ENCODE results near the gene EXOC6. TPM values are rescaled to one million over a fixed set of nuclear protein-coding genes. Genes with fewer than 3 reads are reported as not detected.

The EXOC6 gene
- total RNA-seq, 1 donor from 2014 or later: 21.7 TPM

DNA sequence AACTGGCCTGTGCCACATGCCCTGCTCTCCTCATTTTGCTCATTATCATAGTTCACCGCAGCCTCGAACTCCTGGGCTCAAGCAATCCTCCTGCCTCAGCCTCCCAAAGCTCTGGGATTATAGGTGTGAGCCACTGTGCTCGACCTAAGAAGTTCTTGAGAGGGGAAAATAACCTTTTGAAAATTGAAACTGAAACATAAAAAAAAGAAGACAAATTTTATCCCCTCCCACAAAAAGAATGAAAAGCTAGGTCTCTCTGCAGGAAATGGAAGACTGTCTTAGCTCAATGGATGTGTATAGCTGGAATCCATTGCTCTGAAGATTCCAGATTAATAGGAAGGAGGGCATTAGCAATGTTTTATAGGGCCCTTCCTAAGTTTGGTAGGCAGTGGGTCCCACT, 2.0 kb upstream of the EXOC6 start:
- no peak for DNase-seq (ENCODE audit: low spot score, unreplicated experiment)
- no peaks in the 10 kb centered on the region for H3K9me3 Mint-ChIP-seq (ENCODE audit: low read depth)
- peaks cover 19% of the 10 kb centered on the region for H3K4me1 Mint-ChIP-seq (ENCODE audit: low read depth)
- no peak overlapping the region for H3K4me3 Mint-ChIP-seq (ENCODE audit: low read depth)
- H3K36me3 Mint-ChIP-seq (ENCODE audit: insufficient read depth): no peaks in the 10 kb centered on the region
- H3K27me3 Mint-ChIP-seq: no peaks in the 10 kb centered on the region
- H3K27ac Mint-ChIP-seq: no peak overlapping the region
- TF ChIP-seq, protein P1, sequence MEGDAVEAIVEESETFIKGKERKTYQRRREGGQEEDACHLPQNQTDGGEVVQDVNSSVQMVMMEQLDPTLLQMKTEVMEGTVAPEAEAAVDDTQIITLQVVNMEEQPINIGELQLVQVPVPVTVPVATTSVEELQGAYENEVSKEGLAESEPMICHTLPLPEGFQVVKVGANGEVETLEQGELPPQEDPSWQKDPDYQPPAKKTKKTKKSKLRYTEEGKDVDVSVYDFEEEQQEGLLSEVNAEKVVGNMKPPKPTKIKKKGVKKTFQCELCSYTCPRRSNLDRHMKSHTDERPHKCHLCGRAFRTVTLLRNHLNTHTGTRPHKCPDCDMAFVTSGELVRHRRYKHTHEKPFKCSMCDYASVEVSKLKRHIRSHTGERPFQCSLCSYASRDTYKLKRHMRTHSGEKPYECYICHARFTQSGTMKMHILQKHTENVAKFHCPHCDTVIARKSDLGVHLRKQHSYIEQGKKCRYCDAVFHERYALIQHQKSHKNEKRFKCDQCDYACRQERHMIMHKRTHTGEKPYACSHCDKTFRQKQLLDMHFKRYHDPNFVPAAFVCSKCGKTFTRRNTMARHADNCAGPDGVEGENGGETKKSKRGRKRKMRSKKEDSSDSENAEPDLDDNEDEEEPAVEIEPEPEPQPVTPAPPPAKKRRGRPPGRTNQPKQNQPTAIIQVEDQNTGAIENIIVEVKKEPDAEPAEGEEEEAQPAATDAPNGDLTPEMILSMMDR (IDR thresholded peaks at IDR 0.05; ENCODE audit: unreplicated experiment): no peak

DNA sequence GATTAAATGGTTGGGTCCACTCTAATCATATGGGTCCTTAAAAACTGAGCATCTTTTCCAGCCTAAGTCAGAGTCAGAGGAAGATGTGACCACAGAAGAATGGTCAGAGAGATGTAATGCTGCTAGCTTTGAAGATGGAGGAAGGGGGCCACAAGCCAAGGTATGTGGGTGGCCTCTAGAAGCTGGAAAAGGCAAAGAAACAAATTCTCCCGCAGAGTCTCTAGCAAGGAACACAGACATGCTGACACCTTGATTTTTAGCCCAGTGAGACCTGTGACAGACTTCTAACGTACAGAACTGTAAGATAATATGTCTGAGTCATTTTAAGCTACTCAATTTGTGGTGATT, 1.5 kb upstream of the EXOC6 start:
- Mint-ChIP-seq H3K9me3 (ENCODE audit: low read depth) (no peaks in the 10 kb centered on the region), H3K36me3 (ENCODE audit: insufficient read depth) (no peaks in the 10 kb centered on the region), H3K27ac (no peak overlapping the region), H3K27me3 (no peaks in the 10 kb centered on the region), H3K4me3 (ENCODE audit: low read depth) (peak overlapping the region; percentile 91), H3K4me1 (ENCODE audit: low read depth) (peaks cover 19% of the 10 kb centered on the region)
- no peak for DNase-seq (ENCODE audit: low spot score, unreplicated experiment)
- TF ChIP-seq, protein P1 (IDR thresholded peaks at IDR 0.05; ENCODE audit: unreplicated experiment): no peak

DNA sequence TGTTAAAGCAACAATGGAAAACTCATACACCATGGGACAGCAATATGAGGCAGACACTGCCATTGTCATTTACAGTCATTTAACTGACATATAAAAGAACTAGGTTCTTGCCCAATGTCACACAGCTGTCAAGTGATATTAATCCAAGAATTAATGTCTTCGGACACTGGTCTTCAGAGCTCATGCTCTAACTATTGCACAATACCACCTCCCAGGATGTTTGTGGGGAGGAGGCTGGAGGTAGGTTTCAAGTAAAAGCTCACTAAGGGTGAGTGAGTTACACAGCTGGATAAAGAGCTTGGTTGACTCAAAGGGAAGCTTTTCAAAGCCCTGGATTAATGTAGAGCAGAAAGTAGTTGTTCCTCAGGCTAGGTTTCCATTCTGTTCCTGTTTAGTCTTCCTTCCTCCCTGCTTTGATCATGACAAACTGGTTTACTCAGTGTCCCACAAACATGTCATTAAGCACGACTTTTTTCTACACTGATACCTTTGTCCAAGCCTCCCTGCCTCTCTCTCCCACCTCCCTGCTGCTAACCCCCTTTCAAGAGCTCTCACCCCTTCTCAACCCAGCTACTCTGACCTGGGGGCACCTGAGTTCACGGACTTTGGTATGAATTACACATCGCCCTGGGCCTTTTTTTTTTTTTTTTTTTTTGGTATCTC, 987 bp upstream of the EXOC6 start:
- Mint-ChIP-seq H3K4me1 (ENCODE audit: low read depth) (peaks cover 18% of the 10 kb centered on the region), H3K4me3 (ENCODE audit: low read depth) (peak overlapping the region; percentile 91), H3K27ac (peak overlapping the region; percentile 95), H3K36me3 (ENCODE audit: insufficient read depth) (no peaks in the 10 kb centered on the region), H3K9me3 (ENCODE audit: low read depth) (no peaks in the 10 kb centered on the region), H3K27me3 (no peaks in the 10 kb centered on the region)
- DNase-seq (ENCODE audit: low spot score, unreplicated experiment): no peak
- TF ChIP-seq, protein P1 (IDR thresholded peaks at IDR 0.05; ENCODE audit: unreplicated experiment): no peak

DNA sequence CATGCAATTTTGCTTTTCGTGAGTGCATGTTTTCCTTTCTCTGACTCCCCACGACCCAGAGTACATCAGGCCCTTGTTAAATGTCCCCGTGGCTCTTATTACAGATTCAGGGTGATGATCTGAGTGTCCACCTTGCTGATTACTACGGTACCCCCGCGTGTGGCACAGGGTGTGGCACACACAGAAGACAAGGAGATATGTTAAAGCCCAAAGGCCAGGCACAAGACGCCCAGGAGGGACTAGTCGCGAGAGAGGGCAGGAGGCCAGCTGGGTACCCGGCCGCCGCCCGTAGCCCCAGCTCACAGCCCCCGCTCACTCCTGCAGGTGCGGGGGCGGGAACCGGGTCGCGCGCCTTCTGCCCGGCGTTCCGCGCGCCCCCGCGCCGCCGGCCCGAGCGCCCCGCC, 281 bp upstream of the EXOC6 start:
- no peak for DNase-seq (ENCODE audit: low spot score, unreplicated experiment)
- Mint-ChIP-seq H3K9me3 (ENCODE audit: low read depth) (no peaks in the 10 kb centered on the region), H3K27me3 (no peaks in the 10 kb centered on the region), H3K4me1 (ENCODE audit: low read depth) (peaks cover 15% of the 10 kb centered on the region), H3K4me3 (ENCODE audit: low read depth) (peak overlapping the region; percentile 91), H3K27ac (peak overlapping the region; percentile 95), H3K36me3 (ENCODE audit: insufficient read depth) (no peaks in the 10 kb centered on the region)
- TF ChIP-seq, protein P1 (IDR thresholded peaks at IDR 0.05; ENCODE audit: unreplicated experiment): no peak

DNA sequence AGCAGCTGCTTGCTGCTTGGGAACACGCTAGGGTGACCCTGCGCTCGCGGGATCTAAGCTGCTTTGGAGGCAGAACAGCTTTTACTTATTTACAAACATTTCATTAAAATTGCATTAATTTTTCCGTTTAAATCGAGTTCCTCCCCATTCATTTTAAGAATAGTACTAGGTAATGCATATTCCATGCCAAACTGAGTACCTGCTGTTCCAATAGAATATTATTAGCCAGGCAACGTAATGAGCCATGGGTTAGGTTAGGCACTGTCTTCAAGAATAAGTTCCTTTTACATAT, 860 bp downstream of the EXOC6 start:
- Mint-ChIP-seq H3K9me3 (ENCODE audit: low read depth) (no peaks in the 10 kb centered on the region), H3K4me3 (ENCODE audit: low read depth) (peak overlapping the region; percentile 81), H3K27me3 (no peaks in the 10 kb centered on the region), H3K27ac (peak overlapping the region; percentile 80), H3K36me3 (ENCODE audit: insufficient read depth) (peaks cover 1% of the 10 kb centered on the region), H3K4me1 (ENCODE audit: low read depth) (peaks cover 13% of the 10 kb centered on the region)
- TF ChIP-seq, protein P1 (IDR thresholded peaks at IDR 0.05; ENCODE audit: unreplicated experiment): no peak
- DNase-seq (ENCODE audit: low spot score, unreplicated experiment): no peak

Measured in progenitor cell of endocrine pancreas (in vitro differentiated cells).